Peyer's patch (tissue), 4 donors: ENCODE data around the gene RHBDL1. TPM values are rescaled to one million over a fixed set of nuclear protein-coding genes. Genes with fewer than 3 reads are reported as not detected.

Experiments used
- DNase-seq, 3 donors: peaks; one replicate each; pipeline ENCODE4 v3.0.0-alpha.2; 2017 to 2019
- H3K27ac ChIP-seq, 4 donors: fragments of 200-600 bp; sonication (generic); one replicate each; pipeline ENCODE4 v1.5.1; 2016 to 2019
- H3K27me3 ChIP-seq, 2 donors: fragments of 200-600 bp; sonication (generic); one replicate each; pipeline ENCODE4 v1.5.1; 2019
- H3K36me3 ChIP-seq, 3 donors: fragments of 200-600 bp; sonication (generic); one replicate each; pipeline ENCODE4 v1.5.1; 2016 to 2019
- H3K4me1 ChIP-seq, 4 donors: fragments of 200-600 bp; sonication (generic); one replicate each; pipeline ENCODE4 v1.5.1; 2016 to 2019
- H3K4me3 ChIP-seq, 4 donors: fragments of 200-600 bp; sonication (generic); 1 replicate in 3 of 4; 2 replicates in 1 of 4; pipeline ENCODE4 v1.5.1; 2016 to 2019; ENCODE audit warnings: mild to moderate bottlenecking in 1 of 4
- H3K9me3 ChIP-seq, 4 donors: fragments of 200-600 bp; sonication (generic); one replicate each; pipeline ENCODE4 v1.5.1; 2016 to 2019; ENCODE audit warnings: mild to moderate bottlenecking in 1 of 4
- CTCF ChIP-seq, 6 experiments: fragments of 450-650 bp in 4 of 6; fragments of 200-600 bp in 2 of 6; sonication (generic) in 1 of 6; IDR thresholded peaks; one replicate each; pipeline ENCODE4 v1.5.1; 2017 to 2019; ENCODE audit warnings: antibody characterized with exemption in 6 of 6, mild to moderate bottlenecking in 3 of 6, moderate library complexity in 1 of 6
- POLR2A ChIP-seq, 2 donors: fragments of 450-650 bp; IDR thresholded peaks; one replicate each; pipeline ENCODE4 v1.5.1; 2017; ENCODE audit warnings: antibody characterized with exemption in 2 of 2, mild to moderate bottlenecking in 2 of 2, moderate library complexity in 2 of 2
- total RNA-seq, 4 donors: library from RNA; depleted of rRNA; stranded (reverse); fragments of >200 nt; gene quantifications; one replicate each; pipeline ENCODE4 v1.1.0, GENCODE V29; 2016

The RHBDL1 gene
- total RNA-seq, 4 donors from 2014 or later, result 4.1 to 13.6 (median 9.9) TPM

GRCh38 chr16:628321-629061 is 47.0 kb upstream of the RHBDL1 start:
- Histone ChIP-seq H3K36me3 (peaks cover 0 to 49% (median 0%) of the 10 kb centered on the region in 3 donors), H3K4me1 (peaks cover 0 to 20% (median 4%) of the 10 kb centered on the region in 4 donors), H3K27me3 (no peaks in the 10 kb centered on the region), H3K4me3 (no peak overlapping the region), H3K27ac (no peak overlapping the region), H3K9me3 (no peaks in the 10 kb centered on the region)
- DNase-seq, result no peak
- no peak for TF ChIP-seq CTCF (IDR thresholded peaks at IDR 0.05)
- no peak for TF ChIP-seq POLR2A (IDR thresholded peaks at IDR 0.05)

- Histone ChIP-seq H3K27me3 (no peaks in the 10 kb centered on the region), H3K4me3 (no peak overlapping the region), H3K9me3 (no peaks in the 10 kb centered on the region), H3K27ac (no peak overlapping the region), H3K36me3 (peaks cover 0 to 57% (median 0%) of the 10 kb centered on the region in 3 donors), H3K4me1 (peaks cover 0 to 20% (median 4%) of the 10 kb centered on the region in 4 donors)
- no peak for DNase-seq
- TF ChIP-seq POLR2A (IDR thresholded peaks at IDR 0.05), result no peak
These were observed 46.2 kb upstream of the RHBDL1 start for GRCh38 chr16:629185-629832.

- no peak for TF ChIP-seq CTCF (IDR thresholded peaks at IDR 0.05)
- TF ChIP-seq POLR2A (IDR thresholded peaks at IDR 0.05), result no peak
- H3K27ac ChIP-seq, result no peak overlapping the region
- no peak for DNase-seq
- H3K4me1 ChIP-seq, result peaks cover 0 to 21% (median 4%) of the 10 kb centered on the region in 4 donors
- no peaks in the 10 kb centered on the region for H3K27me3 ChIP-seq
- no peaks in the 10 kb centered on the region for H3K9me3 ChIP-seq
- H3K4me3 ChIP-seq, result no peak overlapping the region
- H3K36me3 ChIP-seq, result peaks cover 0 to 56% (median 0%) of the 10 kb centered on the region in 3 donors
These were observed 45.6 kb upstream of the RHBDL1 start for GRCh38 chr16:629833-630248.

GRCh38 chr16:630249-630814 is 45.1 kb upstream of the RHBDL1 start:
- no peaks in the 10 kb centered on the region for H3K27me3 ChIP-seq
- no peak for TF ChIP-seq CTCF (IDR thresholded peaks at IDR 0.05)
- H3K9me3 ChIP-seq, result no peaks in the 10 kb centered on the region
- peaks cover 0 to 26% (median 8%) of the 10 kb centered on the region in 4 donors for H3K4me1 ChIP-seq
- peaks cover 0 to 51% (median 0%) of the 10 kb centered on the region in 3 donors for H3K36me3 ChIP-seq
- no peak overlapping the region for H3K27ac ChIP-seq
- DNase-seq, result no peak
- no peak overlapping the region for H3K4me3 ChIP-seq

GRCh38 chr16:630815-631405 is 44.6 kb upstream of the RHBDL1 start, which contains the start of gene WFIKKN1:
TSS of gene WFIKKN1 (plus strand) at chr16:630985. CDS start at chr16:631254, 269 bp downstream.
- Histone ChIP-seq H3K9me3 (no peaks in the 10 kb centered on the region), H3K4me3 (no peak within 1 kb of the TSS), H3K27me3 (no peaks in the 10 kb centered on the region), H3K4me1 (peaks cover 0 to 31% (median 12%) of the 10 kb centered on the region in 4 donors), H3K36me3 (peaks cover 0 to 46% (median 0%) of the 10 kb centered on the region in 3 donors), H3K27ac (no peak within 1 kb of the TSS)
- no peak for TF ChIP-seq CTCF (IDR thresholded peaks at IDR 0.05)
- TF ChIP-seq POLR2A (IDR thresholded peaks at IDR 0.05), result no peak
- DNase-seq, result no peak
